ENCODE results near the gene GTF2A1L.

DNA sequence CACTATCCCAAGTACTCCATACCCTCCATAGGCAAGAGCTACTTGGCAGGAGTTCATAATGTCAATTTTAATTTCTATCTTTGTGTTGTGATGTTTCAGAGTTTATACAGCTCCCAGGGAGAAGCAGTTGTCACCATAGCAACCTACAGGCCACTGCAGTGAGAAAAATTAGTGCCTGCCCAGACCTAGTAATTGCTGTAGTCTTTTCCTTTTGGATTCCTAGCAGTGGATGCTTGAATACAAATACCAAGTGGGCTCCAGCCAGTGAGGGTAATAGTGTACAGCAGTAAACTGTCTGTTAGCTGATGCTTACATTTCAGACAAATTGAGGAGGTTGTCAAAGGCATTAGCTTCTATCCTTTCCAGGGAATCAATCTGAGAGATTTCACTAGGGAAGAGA is 111.2 kb downstream of the GTF2A1L start:
- TF ChIP-seq, protein P1, sequence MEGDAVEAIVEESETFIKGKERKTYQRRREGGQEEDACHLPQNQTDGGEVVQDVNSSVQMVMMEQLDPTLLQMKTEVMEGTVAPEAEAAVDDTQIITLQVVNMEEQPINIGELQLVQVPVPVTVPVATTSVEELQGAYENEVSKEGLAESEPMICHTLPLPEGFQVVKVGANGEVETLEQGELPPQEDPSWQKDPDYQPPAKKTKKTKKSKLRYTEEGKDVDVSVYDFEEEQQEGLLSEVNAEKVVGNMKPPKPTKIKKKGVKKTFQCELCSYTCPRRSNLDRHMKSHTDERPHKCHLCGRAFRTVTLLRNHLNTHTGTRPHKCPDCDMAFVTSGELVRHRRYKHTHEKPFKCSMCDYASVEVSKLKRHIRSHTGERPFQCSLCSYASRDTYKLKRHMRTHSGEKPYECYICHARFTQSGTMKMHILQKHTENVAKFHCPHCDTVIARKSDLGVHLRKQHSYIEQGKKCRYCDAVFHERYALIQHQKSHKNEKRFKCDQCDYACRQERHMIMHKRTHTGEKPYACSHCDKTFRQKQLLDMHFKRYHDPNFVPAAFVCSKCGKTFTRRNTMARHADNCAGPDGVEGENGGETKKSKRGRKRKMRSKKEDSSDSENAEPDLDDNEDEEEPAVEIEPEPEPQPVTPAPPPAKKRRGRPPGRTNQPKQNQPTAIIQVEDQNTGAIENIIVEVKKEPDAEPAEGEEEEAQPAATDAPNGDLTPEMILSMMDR (conservative IDR thresholded peaks at IDR 0.05; ENCODE audit: low read depth, low read length): no peak
- no peak for TF ChIP-seq EZH2 (IDR thresholded peaks at IDR 0.05; ENCODE audit: borderline replicate concordance, low read depth, low read length, poor library complexity, severe bottlenecking)

All from A673 (cell line).